ENCODE measurements around the gene PRH2. TPM values are rescaled to one million over a fixed set of nuclear protein-coding genes. Genes with fewer than 3 reads are reported as not detected.

Gene PRH2
- total and polyA plus RNA-seq, 9 of the 15 experiments (the other 6 are each of a cell fraction or from before 2014, with no cell fraction given), result 0.18 to 0.81 (median 0.24) TPM; not detected in 6

DNA sequence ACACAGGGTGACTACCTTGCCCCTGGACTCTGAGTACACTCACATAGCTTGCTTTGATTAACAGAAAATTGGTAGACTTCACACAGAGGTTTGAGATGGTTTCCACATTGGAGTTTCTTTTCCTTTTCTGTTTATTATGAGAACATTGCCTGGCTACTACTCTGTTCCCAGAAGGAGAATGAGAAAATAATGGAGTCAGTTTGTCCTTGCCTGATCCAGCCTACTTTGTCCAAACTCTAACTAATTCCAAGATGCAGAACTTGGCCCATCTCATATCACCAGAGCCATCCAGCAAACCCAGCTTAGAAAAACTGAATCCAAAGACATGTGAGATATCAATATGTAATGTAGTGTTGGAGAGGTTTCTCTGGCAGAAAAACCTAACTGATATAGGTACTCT is 37.3 kb downstream of the PRH2 start:
- TF ChIP-seq ZNF174 (CRISPR knock-in tag; IDR thresholded peaks at IDR 0.05), result no peak
- intact Hi-C loops (cut with micrococcal nuclease) (no loop called here), in situ Hi-C loops (cut with MboI) (no loop called here)
- ATAC-seq, result no peak
- Histone ChIP-seq H2AFZ (ENCODE audit: low read depth, low read length) (no peak overlapping the region), H3K9me1 (ENCODE audit: control insufficient read depth, insufficient read depth, low read length) (no peaks in the 10 kb centered on the region), H3K27ac (ENCODE audit: extremely low read depth, low read depth, low read length) (no peak overlapping the region), H3K36me3 (ENCODE audit: control insufficient read depth, insufficient read depth, low read length) (no peaks in the 10 kb centered on the region), H3K9me3 (replicated peaks; ENCODE audit: control insufficient read depth, insufficient read depth, low read depth, low read length) (no peaks in the 10 kb centered on the region), H3K4me3 (no peak overlapping the region), H3K79me2 (ENCODE audit: control insufficient read depth, insufficient read depth, low read length) (no peaks in the 10 kb centered on the region; the same call in 2 of the 3 replicates), H3K9ac (ENCODE audit: insufficient read depth in 1 of 2, low read depth in 2 of 2, low read length in 2 of 2) (no peak overlapping the region), H3K27me3 (ENCODE audit: control insufficient read depth in 2 of 2, insufficient read depth in 2 of 2, low read length in 2 of 2) (no peaks in the 10 kb centered on the region), H4K20me1 (replicated peaks; ENCODE audit: control insufficient read depth, insufficient read depth, low read length) (no peaks in the 10 kb centered on the region), H3K4me1 (replicated peaks in 1 of 2; ENCODE audit: control insufficient read depth in 2 of 2, insufficient read depth in 2 of 2, low read length in 2 of 2) (no peaks in the 10 kb centered on the region; a peak in 1 of 5 replicates), H3K4me2 (ENCODE audit: insufficient read depth, low read length) (no peak overlapping the region)
- ChIA-PET CTCF (ENCODE audit: low intra/inter-chr PET ratio) (no interaction called here), POLR2A (no interaction called here)
- BruUV-seq (replicated peaks), result no TSS peak
- no peak for FAIRE-seq
- no peak for DNase-seq (ENCODE audit: extremely low read depth in 1 of 4, low spot score in 3 of 4)

DNA sequence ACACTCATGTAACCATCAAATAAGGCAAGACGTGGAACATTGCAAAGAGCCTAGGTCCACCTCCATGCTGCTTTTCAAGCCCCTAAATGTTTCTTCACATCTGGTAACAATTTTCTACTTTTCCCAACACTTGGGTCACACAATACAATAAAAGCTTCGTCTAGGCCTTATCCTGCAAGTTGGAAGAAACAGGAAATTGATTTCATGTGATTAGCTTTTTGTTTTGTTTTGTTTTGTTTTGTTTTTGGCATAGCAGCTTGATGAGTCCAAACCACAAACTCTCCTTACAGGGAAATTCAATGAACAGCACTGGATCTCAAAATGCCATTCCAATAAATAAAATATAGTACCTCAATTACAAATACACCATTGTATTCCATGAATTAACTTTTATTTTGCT is 38.4 kb downstream of the PRH2 start:
- intact Hi-C loops (cut with micrococcal nuclease) (no loop called here), in situ Hi-C loops (cut with MboI) (no loop called here)
- WGBS (ENCODE audit: insufficient coverage, low coverage, missing lambda C conversion rate), result 69% methylated on average over 2 of the region's 2 CpGs
- CTCF ChIA-PET (ENCODE audit: low intra/inter-chr PET ratio), result no interaction called here
- FAIRE-seq, result no peak
- BruUV-seq (replicated peaks), result no TSS peak
- no peak for DNase-seq (ENCODE audit: extremely low read depth in 1 of 4, low spot score in 3 of 4)
- Histone ChIP-seq H3K4me2 (ENCODE audit: insufficient read depth, low read length) (no peak overlapping the region), H4K20me1 (replicated peaks; ENCODE audit: control insufficient read depth, insufficient read depth, low read length) (no peaks in the 10 kb centered on the region), H2AFZ (ENCODE audit: low read depth, low read length) (no peak overlapping the region), H3K27ac (ENCODE audit: extremely low read depth, low read depth, low read length) (no peak overlapping the region), H3K4me1 (replicated peaks in 1 of 2; ENCODE audit: control insufficient read depth in 2 of 2, insufficient read depth in 2 of 2, low read length in 2 of 2) (no peaks in the 10 kb centered on the region; a peak in 1 of 5 replicates), H3K36me3 (ENCODE audit: control insufficient read depth, insufficient read depth, low read length) (no peaks in the 10 kb centered on the region), H3K9ac (ENCODE audit: insufficient read depth in 1 of 2, low read depth in 2 of 2, low read length in 2 of 2) (no peak overlapping the region), H3K79me2 (ENCODE audit: control insufficient read depth, insufficient read depth, low read length) (no peaks in the 10 kb centered on the region; the same call in 2 of the 3 replicates), H3K27me3 (ENCODE audit: control insufficient read depth in 2 of 2, insufficient read depth in 2 of 2, low read length in 2 of 2) (no peaks in the 10 kb centered on the region), H3K9me3 (replicated peaks; ENCODE audit: control insufficient read depth, insufficient read depth, low read depth, low read length) (no peaks in the 10 kb centered on the region), H3K9me1 (ENCODE audit: control insufficient read depth, insufficient read depth, low read length) (no peaks in the 10 kb centered on the region), H3K4me3 (no peak overlapping the region)
- POLR2A ChIA-PET, result no interaction called here
- ATAC-seq, result no peak
- no peak for TF ChIP-seq ETV6 (IDR thresholded peaks at IDR 0.05; ENCODE audit: borderline replicate concordance in 1 of 2, low read depth in 2 of 2, low read length in 1 of 2)
- TF ChIP-seq ETV6 (CRISPR knock-in tag; IDR thresholded peaks at IDR 0.05; ENCODE audit: borderline replicate concordance), result no peak
- no peak for TF ChIP-seq ZNF174 (CRISPR knock-in tag; IDR thresholded peaks at IDR 0.05)
- no peak for TF ChIP-seq NFXL1 (CRISPR knock-in tag; IDR thresholded peaks at IDR 0.05)
- no peak for TF ChIP-seq SRSF9 (IDR thresholded peaks at IDR 0.05; ENCODE audit: borderline replicate concordance, low read depth, low read length)
- TF ChIP-seq ZNF639 (CRISPR knock-in tag; conservative IDR thresholded peaks at IDR 0.05 in 1 of 2, IDR thresholded peaks at IDR 0.05 in 1 of 2), result no peak
- TF ChIP-seq TCF3 (CRISPR knock-in tag; IDR thresholded peaks at IDR 0.05), result no peak
- TF ChIP-seq KDM1A (IDR thresholded peaks at IDR 0.05), result no peak
- no peak for TF ChIP-seq HMGXB4 (CRISPR knock-in tag; IDR thresholded peaks at IDR 0.05)
- TF ChIP-seq BRCA1 (IDR thresholded peaks at IDR 0.05), result no peak
- no peak for TF ChIP-seq BRCA1 (CRISPR knock-in tag; IDR thresholded peaks at IDR 0.05)
- no peak for TF ChIP-seq FOXA3 (CRISPR knock-in tag; conservative IDR thresholded peaks at IDR 0.05 in 1 of 2, IDR thresholded peaks at IDR 0.05 in 1 of 2)
- TF ChIP-seq ASH1L (IDR thresholded peaks at IDR 0.05; ENCODE audit: borderline replicate concordance, low read depth, partially characterized antibody), result no peak
- TF ChIP-seq ZNF586 (CRISPR knock-in tag; conservative IDR thresholded peaks at IDR 0.05), result no peak
- no peak for TF ChIP-seq RB1 (IDR thresholded peaks at IDR 0.05; ENCODE audit: low read depth)

Measured in K562 (cell line).